GM19099 (cell line): ENCODE data around the gene ATP6AP2.

ENCODE experiments used
- POLR2A ChIP-seq: IDR thresholded peaks from 3 replicates; pipeline ENCODE4 v1.6.1; 2011; ENCODE audit warnings: low read depth; ENCODE audit not compliant: insufficient read length; ENCODE audit errors: extremely low read depth

ATP6AP2 gene

DNA sequence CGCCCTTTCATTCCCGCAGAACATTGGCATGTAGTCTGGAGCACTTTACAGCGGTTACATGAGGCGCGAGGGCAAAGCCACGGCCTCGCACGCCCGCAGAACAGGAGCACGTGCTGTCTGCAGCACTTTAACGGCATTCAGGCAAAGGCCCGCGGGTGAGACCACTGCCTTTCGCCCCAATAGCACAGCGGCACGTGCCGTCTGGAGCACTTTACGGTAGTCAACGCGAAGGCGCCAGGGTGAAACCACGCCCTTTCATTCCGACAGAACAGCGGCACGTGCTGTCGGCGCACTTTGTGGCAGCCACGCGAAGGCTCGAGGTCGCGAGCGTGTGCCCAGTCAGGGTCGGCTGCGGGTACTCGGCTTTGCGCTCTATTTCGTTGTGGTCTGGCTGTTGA is 42.4 kb downstream of the ATP6AP2 start, which contains the start of gene MPC1L:
TSS of gene MPC1L (plus strand) at position 290 of the 398 bp plus-strand sequence. CDS start 138 bp downstream, outside the sequence.
- TF ChIP-seq POLR2A, result no peak

- no peak for TF ChIP-seq POLR2A
These were observed 42.9 kb downstream of the ATP6AP2 start for GRCh38 chrX:40623665-40624064.

GRCh38 chrX:40625294-40625693 is 44.5 kb downstream of the ATP6AP2 start:
- no peak for TF ChIP-seq POLR2A

DNA sequence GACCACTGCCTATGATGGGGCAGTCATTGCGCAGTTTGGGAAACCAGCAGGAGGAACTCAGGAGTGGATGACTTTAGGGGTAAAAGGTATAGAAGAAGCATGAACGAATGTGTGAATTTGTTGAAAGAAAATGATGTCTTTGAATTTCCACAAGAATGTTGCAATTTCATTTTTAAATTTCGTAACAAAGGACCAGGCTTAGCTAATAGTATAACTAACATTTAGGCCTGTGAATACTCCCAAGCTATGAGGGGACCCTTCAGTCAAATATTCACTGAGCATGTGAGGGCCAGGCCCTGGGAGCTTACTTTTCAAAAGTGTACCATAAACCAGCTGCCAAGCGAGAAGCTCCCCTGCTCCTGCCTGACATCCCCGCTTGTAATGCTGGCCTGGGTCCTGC is 47.7 kb downstream of the ATP6AP2 start:
- TF ChIP-seq POLR2A, result no peak

DNA sequence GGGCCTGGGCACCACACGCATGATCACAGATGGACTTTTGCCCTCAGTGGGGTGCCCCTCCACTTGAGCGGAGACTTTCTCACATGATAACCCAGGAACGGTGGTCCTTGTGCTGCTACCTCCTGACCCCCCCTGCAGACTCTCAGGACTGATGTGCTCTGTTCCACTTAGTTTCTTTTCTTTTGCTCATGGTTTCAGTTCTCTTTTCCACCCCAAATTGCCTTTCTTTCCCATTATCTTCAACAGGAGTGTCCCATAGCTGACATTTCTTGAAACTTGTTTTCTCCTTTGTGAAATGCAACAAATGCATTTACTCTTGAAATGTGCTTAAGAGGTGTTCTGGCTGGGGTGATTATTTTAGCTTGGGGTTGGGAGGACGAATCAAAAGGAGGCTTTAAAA is 51.4 kb downstream of the ATP6AP2 start:
- TF ChIP-seq POLR2A, result no peak

GRCh38 chrX:40637687-40638086 is 56.9 kb downstream of the ATP6AP2 start:
- TF ChIP-seq POLR2A, result no peak

GRCh38 chrX:40644176-40644575 is 63.4 kb downstream of the ATP6AP2 start:
- no peak for TF ChIP-seq POLR2A

GRCh38 chrX:40644821-40645358 is 64.1 kb downstream of the ATP6AP2 start:
- no peak for TF ChIP-seq POLR2A

DNA sequence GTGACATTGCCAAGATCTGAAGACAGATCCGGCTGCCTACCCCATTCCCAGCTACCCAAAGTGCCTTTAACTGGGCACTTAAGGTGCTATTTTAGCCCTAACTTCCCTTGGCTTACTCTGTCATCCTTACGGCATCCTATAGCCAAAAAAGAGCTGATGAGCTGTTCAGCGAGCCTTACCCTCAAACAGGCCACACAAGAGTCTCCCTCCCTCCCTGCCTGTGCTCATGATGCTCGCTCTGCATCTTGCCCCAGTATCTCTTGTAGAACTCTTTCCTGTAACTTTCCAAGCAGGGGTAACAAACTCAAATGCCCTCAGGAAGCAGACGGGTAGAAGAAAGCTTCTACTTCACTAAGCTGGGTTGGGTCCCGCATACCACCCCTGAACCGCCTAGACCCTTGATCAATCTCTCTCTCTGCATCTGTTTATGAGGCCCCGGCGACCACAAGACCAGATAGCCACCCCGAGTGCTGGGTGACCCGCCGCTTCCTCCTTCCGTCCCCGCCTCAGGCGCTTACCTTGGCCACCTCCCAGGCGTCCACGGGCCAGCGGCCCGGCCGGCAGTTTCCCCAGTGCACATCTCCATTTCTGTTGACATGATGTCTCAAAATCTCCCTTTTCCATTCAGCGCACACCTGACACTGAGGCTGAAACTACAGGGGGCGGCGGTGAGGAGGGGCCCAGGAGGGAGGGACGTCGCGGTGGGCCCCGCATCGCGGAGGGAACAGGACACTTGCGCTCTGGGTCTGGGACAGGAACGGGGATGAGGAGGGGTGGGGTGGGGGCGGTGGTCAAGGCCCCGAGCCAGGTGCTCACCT is 65.9 kb downstream of the ATP6AP2 start:
- no peak for TF ChIP-seq POLR2A

DNA sequence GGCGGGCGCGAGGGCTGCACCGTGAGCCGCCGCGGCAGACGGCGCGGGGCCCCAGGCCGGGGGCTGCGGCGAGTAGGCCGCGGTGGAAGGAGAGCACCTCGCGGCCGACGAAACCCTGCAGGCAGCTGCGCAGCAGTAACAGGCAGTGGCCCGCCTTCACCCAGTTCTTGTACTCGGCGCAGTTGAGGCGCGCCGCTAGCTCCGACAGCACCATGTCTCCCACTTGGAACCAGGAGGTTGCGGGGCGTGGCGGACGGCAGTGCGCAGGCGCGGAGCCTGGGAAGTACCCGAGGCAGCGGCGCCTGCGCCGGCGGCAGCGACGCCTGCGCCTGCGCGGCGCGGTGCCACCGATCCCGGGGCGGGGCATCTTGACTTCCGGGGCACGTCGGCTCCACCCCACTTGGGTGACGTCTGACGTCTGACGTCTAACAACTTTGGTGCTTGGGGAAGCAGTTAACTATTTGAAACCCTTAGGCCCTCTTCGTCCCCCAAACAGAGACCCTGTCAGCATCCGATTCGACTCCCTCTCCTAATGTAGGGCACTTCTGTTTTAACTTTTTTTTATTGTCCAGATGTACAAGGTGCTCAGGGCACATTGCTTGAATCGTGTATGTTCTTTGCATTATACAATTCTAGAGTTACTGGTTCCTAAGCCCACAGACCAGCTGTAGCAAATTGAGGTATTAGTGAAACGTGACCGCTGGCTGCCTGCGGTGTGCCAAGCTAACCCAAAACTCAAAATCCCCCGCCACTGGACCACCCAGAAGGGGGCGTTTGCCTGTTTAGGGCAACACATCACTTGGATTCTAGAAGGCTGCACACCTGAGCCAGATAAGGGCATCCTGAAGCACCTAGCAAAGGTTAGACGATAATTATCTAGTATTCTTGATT is 66.8 kb downstream of the ATP6AP2 start, which contains the start of gene CXorf38:
TSS of gene CXorf38 (minus strand) at position 255 of the 891 bp plus-strand sequence. CDS start at position 214, 41 bp downstream.
- TF ChIP-seq POLR2A, result peak; percentile 81

- TF ChIP-seq POLR2A, result no peak
These were observed 71.0 kb downstream of the ATP6AP2 start for GRCh38 chrX:40651620-40652223.

GRCh38 chrX:40652664-40653063 is 71.9 kb downstream of the ATP6AP2 start:
- TF ChIP-seq POLR2A, result no peak

DNA sequence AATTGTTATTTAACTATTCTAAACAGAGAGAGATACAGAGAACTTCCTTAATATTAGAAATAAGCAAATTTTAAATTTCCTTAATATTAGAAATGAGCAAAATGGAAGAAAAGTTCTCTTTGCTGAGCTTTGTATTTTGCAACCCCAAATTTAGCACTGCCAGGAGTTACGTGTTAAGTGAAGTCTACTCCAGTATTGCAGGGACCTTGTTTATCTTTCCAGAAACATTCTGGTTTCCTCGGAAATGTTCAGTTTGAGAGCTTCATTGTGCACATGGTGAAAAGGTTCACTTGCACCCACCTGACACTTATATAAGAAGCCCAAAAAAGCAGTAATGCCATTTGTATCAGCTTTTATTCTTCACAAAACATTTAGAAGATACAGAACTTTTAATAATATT is 72.8 kb downstream of the ATP6AP2 start:
- TF ChIP-seq POLR2A, result no peak
